ENCODE measurements around the gene AFF2.
A peak's percentile ranks its signal among the peaks of the same experiment; 100 is the strongest.

Gene AFF2

DNA sequence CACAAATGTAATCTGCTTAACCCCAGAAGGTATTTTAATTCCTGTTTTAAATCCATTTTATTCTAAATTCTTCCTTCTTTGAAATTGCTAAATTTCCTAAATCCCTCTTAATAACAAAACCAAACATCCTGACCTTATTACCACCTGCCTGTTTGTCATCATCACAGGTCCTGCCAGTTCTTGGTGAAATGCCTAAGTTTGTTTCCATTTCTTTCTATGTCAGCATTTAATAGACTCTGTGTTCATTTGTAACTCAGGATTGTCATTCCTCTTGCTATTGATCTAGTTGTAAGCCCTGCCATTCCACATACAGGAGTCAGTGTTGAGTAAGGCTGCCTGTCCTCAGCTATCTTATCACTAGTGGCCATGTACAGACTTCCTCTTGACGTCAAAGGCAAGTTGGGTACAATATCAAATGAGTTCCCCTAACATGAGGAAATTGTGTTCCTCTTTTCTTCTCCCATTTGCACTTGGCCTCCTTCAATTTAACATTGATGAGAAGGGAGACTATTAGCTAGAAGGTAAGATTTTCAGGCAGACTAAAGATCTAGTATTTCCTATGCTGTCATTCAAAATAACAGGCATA is 440.1 kb downstream of the AFF2 start:
- DNase-seq, result no peak

- DNase-seq, result no peak
These were observed 442.3 kb downstream of the AFF2 start for GRCh38 chrX:148942754-148943153.

GRCh38 chrX:148947399-148947975 is 447.1 kb downstream of the AFF2 start:
- no peak for DNase-seq

- DNase-seq, result no peak
These were observed 455.9 kb downstream of the AFF2 start for GRCh38 chrX:148956352-148956751.

- DNase-seq, result no peak
These were observed 458.5 kb downstream of the AFF2 start for GRCh38 chrX:148958901-148959300.

DNA sequence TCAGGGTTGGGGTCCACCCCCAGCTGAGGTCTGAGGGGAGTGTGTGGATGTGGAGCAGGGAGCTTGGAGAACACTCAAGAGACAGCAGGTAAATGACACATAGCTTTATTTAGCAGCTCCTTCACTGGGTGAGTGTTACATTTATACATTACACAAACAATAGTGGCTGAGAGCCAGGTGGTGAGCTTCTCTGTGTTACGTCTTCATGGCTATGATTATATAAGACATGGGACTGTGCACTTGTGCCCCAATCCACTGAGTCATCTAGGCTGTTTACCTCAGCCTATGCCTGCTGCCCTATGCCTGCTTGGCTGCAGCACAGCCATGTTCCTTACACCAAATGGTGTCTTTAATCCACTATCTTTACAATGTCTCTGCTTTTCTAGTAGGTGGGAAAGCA is 459.6 kb downstream of the AFF2 start:
- DNase-seq, result no peak

DNA sequence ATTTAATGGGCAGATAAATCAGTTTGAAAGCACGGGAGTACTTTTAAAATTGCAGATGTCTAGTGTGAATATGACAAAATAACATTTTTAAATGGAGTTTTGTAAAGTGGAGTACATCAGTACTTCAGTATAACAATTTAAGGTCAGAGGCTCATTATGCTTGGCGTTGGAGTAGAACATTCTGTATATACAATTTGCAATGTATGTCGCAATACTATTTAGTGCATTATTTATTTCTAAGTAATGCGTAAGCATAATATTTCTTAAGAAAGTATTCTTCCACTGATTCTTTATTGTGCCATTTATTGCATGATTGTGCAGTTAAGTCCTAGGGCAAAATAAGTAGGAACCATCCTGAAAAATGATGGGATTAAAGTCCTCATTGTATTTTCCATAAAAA is 461.6 kb downstream of the AFF2 start:
- no peak for DNase-seq

GRCh38 chrX:148976571-148977400 is 476.4 kb downstream of the AFF2 start:
- DNase-seq, result no peak

DNA sequence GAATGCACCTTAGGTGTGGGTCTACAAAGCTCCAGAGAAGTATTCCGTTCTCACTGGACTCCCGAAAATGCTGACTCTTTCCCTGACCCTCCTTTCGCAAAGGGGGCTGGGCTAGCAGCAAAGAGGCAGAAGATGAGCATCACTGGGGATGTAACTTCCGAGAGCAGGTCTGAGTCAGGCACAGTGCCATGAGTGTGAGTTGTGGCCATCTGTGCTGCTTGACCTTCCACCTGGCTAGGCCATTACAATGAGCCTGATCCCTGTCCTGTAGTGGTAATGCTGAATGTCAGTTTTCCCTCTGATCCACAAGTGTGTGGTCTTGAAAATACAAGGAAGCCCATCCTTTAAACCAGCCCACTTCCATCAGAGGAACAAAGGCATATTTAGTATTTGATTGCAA is 479.4 kb downstream of the AFF2 start:
- DNase-seq, result no peak

GRCh38 chrX:148984238-148984637 is 483.8 kb downstream of the AFF2 start:
- peak; percentile 6 for DNase-seq

DNA sequence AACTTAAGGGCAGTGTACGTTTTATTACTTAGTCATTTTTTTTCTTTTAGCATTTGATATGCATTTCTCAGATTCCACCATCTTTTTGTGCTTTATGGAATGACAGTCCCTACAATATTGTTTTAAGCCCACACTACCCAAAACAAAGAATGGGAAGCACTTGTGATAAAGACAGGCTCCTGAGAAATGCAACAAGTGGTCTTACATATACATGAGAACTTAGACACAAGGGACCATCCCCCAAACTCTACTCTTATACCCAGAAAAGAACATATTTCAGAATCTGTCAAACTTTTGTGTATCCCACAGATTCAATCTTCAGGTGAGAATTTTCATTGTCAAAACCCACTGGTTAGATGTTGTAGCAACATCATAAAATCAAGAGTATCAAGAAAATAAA is 491.1 kb downstream of the AFF2 start:
- DNase-seq, result no peak

DNA sequence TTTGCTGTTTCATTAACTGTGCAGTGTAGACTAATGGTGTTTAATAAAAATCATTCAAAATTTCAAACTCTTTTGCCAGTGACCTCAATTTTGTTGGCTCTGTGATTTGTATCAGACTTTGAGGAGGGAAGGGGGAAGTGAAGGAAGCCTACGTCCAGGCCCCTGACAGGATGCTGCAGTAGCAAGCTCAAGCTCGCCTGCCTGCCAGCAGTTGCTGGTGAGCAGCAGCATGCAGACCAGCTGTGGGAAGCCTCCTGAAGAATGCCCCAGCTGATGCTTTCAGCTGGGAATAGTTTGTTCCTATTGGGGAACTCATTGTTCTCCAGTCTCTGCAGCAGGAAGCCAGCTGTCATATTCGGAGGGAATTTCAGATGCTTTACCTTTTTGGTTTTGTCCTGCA is 495.2 kb downstream of the AFF2 start:
- no peak for DNase-seq

DNA sequence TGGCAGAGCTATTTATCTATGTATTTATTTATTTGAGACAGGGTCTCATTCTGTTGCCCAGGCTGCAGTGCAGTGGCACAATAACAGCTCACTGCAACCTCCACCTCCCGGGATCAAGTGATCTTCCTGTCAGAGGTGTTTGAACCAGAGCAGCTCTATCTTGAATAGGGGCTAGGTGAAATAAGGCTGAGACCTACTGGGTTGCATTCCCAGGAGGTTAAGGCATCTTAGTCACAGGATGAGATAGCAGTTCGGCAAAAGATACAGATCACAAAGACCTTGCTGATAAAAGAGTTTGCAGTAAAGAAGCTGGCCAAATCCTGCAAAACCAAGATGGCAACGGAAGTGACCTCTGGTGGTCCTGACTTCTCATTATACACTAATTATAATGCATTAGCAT is 501.9 kb downstream of the AFF2 start:
- no peak for DNase-seq

- no peak for DNase-seq
These were observed 503.6 kb downstream of the AFF2 start for GRCh38 chrX:149003863-149004660.

GRCh38 chrX:149004936-149005335 is 504.5 kb downstream of the AFF2 start:
- no peak for DNase-seq

- DNase-seq, result no peak
These were observed 505.8 kb downstream of the AFF2 start for GRCh38 chrX:149006235-149006634.

- DNase-seq, result no peak
These were observed 507.0 kb downstream of the AFF2 start for GRCh38 chrX:149007423-149007822.

GRCh38 chrX:149010013-149010852 is 509.8 kb downstream of the AFF2 start:
- no peak for DNase-seq

DNA sequence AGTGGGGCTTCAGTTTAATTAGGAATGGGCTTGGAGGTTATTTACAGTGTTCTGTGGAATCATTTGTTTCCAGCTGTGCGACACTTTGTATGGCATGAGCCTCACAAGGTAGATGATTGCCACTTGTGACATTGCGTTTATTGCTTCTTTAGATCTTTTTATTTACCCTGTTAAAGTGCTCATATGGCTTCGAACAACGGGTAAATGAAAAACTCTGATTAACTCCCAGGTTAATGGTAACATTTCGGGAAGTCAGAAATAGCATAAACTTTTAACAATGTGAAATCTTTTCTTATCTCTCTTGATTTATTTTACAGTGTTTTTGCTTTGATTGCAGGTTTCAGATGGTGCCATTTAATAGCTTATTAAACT is 510.4 kb downstream of the AFF2 start:
- DNase-seq, result no peak

GRCh38 chrX:149013081-149013480 is 512.7 kb downstream of the AFF2 start:
- DNase-seq, result no peak

DNA sequence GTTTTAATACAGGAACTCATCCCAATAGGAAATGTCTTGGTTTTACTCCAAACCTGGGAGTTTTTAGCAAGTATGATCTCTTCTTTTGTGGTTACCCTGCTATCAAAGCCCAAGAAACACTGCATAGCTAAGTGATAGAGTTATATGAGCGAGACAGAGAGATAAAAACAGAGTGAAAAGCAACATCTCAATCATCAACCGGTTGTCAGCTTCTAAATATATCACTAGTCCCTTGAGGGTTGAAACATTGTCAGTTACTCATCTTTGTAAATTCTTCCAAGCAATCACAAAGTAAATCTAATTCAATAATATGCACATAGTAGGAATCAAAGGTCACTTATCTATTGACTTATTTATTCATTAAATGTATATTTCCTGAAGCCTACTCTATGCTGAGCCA is 520.7 kb downstream of the AFF2 start:
- DNase-seq, result no peak

DNA sequence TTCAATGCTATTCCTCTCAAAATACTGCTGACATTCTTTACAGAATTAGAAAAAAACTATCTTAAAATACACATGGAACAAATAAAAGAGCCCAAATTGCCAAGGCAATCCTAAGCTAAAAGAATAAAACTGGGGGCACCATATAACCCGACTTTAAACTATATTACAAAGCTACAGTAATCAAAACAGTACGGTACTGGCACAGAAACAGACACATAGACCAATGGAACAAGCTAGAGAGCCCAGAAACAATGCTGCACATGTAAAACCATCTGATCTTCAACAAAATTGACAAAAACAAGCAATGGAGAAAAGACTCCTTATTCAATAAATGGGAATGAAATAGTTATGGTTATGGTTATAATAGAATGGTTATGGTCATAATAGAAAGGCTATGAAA is 522.1 kb downstream of the AFF2 start:
- no peak for DNase-seq

DNA sequence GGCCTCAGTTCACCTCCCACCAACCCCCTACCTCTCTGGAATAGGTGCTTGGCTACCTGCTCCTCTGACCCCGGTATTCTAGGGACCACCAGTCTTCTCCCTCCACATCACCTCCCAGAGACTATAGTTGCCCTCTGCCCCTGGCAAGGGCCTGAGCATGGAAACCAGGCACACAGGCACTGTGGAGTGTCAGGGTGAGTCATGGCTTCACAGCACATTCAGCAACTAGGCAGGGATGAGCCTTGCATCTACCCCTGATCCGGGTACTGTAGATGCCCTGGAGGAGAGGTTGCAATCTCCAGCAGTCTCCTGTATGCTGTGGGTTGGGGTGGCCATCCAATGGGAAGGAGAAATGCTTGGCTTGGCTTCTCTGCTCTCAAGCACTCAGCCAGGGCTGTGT is 532.0 kb downstream of the AFF2 start:
- no peak for DNase-seq
